GM19395 (cell line): ENCODE results near the gene ERVK3-1.
"Not testable (repeated sequence)": the region's sequence is repeated elsewhere in the genome, so short reads cannot be mapped to it uniquely, and the experiment has no call there.

ENCODE experiments used
- ATAC-seq: cut with Tn5 transposase; IDR thresholded peaks from one replicate; pipeline ENCODE4 v1.9.1; 2021; ENCODE audit warnings: mild to moderate bottlenecking, moderate library complexity; ENCODE audit not compliant: unreplicated experiment

The ERVK3-1 gene

DNA sequence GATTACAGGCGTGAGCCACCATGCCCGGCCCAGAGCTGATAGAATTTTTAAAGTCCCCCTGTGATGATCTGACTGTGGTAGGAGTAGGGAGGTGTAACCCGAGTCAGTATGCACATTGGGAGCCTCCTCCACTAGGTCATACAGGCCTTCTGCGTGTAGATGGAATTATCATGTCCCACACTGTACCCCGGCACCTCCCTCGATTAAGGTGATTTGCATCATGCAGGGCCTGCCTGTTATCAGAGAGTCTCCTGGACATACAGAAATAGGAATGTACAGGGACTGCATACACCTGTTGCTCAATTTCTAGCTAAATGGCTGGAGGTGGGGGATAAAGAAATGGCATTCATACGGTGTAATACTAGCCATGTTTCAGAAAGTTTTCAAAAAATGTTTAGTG is 922 bp upstream of the ERVK3-1 start:
- no peak for ATAC-seq

- ATAC-seq: no peak
Measured at GRCh38 chr19:58304748-58305064, 471 bp upstream of the ERVK3-1 start.

DNA sequence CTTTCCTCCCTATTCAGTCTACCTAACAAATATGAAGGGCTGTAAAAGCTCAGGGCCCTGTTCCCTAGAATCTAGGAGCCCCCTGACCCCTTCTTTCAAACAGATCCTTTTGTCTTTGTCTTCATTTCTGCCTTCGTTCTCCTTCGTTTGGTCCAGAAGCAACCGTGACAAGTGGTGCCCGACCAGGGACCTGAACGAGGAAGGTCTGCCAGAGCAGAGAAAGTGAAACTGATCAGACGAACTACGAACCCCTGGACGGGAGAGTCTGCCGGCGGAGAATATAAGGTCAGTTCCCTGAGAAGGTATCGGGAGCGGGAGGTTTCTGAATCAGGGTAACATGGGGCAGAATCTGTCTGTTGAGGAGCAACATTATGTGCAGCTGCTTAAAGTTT is 751 bp downstream of the ERVK3-1 start:
- no peak for ATAC-seq

DNA sequence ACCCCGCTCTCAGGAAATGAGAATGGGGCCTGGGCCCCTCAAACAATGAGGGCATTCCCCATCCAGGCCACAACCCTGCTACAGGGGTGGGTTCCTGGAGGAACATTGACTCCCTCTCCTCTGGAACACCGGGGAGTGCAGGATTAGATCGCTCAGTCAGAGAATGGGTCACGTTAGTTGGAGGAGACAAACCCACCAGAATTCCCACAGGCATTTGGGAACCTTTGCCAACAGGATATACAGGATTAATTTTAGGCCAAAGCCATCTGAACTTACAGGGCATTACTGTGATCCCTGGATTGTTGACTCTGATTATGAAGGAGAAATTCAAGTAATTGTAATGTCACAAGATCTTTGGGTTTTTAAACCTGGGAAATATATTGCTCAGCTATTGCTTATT is 2.6 kb downstream of the ERVK3-1 start:
- ATAC-seq: no peak

DNA sequence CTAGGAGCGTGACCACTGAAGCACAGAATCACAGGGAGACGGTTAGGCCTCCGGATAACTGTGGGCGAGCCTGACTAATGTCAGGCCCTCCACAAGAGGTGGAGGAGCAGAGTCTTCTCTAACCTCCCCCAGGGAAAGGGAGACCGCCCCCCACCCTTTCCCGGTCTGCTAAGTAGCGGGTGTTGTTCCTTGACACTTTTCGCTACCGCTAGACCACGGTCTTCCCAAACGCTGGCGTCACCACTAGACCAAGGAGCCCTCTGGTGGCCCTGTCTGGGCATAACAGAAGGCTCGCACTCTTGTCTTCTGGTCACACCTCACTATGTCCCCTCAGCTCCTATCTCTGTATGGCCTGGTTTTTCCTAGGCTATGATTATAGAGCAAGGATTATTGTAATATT is 5.5 kb downstream of the ERVK3-1 start:
- ATAC-seq: not testable (repeated sequence)

- no peak for ATAC-seq
Measured at GRCh38 chr19:58311345-58311865, 6.2 kb downstream of the ERVK3-1 start.

DNA sequence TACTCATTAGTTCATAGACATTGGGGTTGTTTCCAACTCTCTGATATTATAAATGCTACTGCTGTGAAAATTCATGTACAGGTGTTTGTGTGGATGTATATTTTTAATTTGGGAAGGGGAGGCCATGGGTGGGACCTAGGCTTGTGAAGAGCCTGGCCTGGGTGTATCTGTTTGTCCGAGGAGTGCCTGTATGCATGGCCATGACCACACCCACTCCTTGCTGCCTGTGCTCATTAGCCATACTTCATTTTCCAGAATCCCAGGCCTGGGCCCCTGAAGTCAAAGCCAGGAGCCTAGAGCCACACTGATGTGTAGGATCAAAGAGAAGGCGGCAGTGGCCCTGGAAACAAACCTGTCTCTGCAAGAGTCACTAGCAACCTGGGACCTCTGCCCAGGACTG is 10.4 kb downstream of the ERVK3-1 start:
- ATAC-seq: no peak

- ATAC-seq: no peak
Measured at GRCh38 chr19:58317476-58318072, 12.4 kb downstream of the ERVK3-1 start.

DNA sequence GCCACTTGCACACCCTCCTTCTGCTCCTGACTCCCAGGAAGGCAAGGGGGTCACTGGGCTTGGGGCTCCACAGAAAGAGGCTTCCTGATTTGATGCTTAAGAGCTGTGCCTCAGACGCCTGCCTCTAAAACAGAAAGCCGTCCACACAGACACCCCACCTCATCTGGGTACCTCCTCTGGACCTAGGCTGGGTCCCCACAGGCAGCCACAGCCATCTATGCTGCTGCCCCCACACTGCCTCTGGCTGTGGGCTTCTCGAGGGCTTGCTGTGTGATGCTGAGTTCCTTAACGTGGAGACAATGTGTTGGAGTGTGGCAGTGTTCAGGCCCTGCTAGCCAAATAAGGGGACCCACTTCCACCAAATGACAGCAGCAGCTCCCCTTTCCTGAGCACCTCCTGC is 13.1 kb downstream of the ERVK3-1 start:
- no peak for ATAC-seq

DNA sequence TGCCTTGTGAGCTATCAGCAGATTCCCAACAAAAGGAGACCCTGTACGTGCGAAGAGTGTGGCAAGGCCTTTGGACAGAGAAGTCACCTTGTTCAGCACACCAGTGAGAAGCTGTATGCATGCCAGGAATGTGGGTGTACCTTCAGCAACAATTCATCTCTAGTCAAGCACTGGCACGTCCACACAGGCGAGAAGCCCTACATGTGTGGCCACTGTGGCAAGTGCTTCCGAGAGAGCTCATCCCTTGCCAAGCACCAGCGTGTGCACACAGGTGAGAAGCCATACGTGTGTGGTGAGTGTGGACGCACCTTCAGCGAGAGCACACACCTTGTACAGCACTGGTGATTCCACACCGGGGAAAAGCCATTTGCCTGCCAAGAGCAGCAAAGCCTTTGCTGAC is 14.1 kb downstream of the ERVK3-1 start:
- no peak for ATAC-seq

- ATAC-seq: no peak
Measured at GRCh38 chr19:58325311-58326022, 20.3 kb downstream of the ERVK3-1 start.

DNA sequence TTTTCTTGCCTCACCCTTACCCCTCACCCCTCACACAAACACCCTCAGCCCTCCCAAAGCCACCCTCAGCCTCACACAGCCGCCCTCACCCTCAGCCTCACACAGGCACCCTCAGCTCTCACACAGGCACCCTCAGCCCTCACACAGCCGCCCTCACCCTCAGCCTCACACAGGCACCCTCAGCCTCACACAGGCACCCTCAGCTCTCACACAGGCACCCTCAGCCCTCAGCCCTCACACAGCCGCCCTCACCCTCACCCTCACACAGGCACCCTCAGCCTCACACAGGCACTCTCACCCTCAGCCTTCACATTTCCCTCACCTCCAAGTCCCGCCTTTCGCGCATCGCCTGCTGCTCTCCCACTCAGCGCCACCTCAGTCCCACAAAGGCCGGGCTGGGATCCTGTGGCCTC is 21.3 kb downstream of the ERVK3-1 start:
- ATAC-seq: no peak

DNA sequence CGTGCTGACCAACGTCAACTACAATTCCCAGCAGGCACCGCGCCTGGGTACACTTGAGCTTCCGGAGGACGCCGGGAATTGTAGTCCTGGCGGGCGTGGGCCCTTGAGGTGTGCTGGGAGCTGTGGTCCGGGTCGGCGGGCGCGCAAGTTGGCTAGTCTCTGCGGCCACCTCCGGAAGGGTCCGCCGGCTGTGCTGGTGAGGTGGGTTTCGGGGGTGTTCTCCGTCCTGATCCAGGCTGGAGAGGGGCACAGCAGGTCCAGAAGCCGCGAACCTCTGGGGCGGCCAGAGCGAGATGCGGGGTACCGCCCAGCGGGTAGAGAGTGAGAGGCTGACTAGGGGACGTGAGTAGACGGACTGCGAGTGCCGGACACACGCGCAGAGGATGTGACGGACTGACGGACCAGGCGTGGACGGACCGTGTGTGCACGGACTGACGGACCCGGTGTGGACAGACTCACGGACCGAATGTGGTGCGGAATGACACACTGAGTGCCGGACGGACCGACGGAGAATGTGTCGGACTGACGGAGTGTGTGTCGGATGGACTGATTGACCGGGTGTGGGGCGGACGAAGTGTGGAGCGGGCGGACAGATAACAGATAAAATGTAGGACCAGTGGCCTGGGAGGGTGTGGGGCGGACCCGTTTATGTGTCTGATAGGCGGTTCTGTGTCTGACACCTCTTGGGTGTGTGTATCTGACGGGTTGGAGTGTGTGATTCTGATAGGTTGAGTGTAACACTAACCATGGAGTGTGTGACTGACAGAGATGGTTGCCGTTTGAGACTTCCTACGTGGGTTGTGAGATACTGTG is 21.9 kb downstream of the ERVK3-1 start, which contains the start of gene ZSCAN22:
Gene ZSCAN22, plus strand, starts transcription at position 81 of the 813 bp plus-strand sequence. CDS start 7,809 bp downstream, outside the sequence.
- ATAC-seq: peak; percentile 89

GRCh38 chr19:58328999-58329398 is 23.8 kb downstream of the ERVK3-1 start:
- ATAC-seq: no peak

DNA sequence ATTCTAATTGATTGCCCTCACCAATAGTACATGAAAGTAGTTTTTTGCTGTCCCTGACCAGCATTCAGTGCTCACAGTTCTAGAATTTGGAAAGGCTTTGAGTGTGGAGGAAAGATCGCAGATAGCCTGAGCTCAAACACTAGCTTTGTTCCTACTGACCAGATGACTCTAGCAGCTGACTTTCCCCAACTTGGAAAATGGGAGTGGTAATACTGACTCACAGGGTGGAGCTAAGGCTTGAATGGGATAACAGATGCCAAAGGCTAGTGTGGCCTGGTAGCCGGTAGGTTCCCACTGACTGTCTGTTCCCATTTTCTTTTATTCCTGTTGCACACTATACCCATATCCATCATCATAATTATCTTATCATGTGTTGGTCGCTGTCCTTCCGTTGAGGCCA is 25.3 kb downstream of the ERVK3-1 start:
- ATAC-seq: no peak

GRCh38 chr19:58332697-58333096 is 27.5 kb downstream of the ERVK3-1 start:
- ATAC-seq: no peak

GRCh38 chr19:58334691-58335249 is 29.6 kb downstream of the ERVK3-1 start:
- ATAC-seq: no peak

- no peak for ATAC-seq
Measured at GRCh38 chr19:58335630-58336029, 30.5 kb downstream of the ERVK3-1 start.

GRCh38 chr19:58336216-58336615 is 31.0 kb downstream of the ERVK3-1 start:
- ATAC-seq: no peak

DNA sequence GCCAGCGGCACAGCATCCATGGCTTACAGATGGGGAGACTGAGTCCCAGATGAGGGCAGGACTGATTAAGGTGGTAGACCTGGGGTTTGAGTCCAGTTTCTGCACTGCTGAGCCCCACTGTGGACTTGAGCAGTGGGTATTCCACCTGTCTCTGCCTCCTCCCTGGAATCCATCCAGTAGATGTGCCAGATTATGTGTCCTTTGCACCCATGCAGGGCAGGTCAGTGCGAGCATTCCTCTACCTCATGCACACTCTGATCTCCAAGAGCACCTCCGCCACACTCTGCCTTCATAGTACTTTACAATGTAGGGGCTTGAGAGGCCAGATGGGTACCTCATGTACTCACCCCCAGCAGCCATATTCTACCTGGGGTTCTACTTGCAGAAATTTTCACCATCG is 31.6 kb downstream of the ERVK3-1 start:
- no peak for ATAC-seq

DNA sequence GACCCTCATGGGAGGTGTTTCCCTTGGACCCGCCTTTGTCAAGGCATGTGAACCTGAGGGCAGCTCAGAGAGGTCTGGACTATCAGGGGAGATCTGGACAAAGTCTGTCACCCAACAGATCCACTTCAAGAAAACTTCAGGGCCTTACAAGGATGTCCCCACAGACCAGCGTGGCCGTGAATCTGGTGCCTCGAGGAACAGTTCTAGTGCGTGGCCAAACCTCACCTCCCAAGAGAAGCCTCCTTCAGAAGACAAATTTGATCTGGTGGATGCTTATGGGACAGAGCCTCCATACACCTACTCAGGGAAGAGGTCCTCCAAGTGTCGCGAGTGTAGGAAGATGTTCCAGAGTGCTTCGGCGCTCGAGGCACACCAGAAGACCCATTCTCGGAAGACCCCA is 33.2 kb downstream of the ERVK3-1 start:
- ATAC-seq: no peak
